Measurements from ENCODE around the gene BCAS1. TPM values are rescaled to one million over a fixed set of nuclear protein-coding genes. Genes with fewer than 3 reads are reported as not detected.

BCAS1 gene
- total and polyA plus RNA-seq, 10 of the 15 experiments (the other 5 are each of a cell fraction or from before 2014, with no cell fraction given): 0.21 to 1.4 (median 0.55) TPM

GRCh38 chr20:54040531-54040930, 29.9 kb downstream of the BCAS1 start:
- H3K9ac ChIP-seq (ENCODE audit: control insufficient read depth, insufficient read depth, low read length): no peak overlapping the region
- no peak for FAIRE-seq
- RAD21 ChIA-PET (ENCODE audit: unreplicated experiment): no interaction called here
- SMC1A ChIA-PET (ENCODE audit: uncharacterized antibody, unreplicated experiment): no interaction called here
- no peak for ATAC-seq
- peaks cover 9% of the 10 kb centered on the region for H3K4me1 ChIP-seq (ENCODE audit: control insufficient read depth, insufficient read depth, low read length)
- no peak overlapping the region for H3K4me2 ChIP-seq (ENCODE audit: control insufficient read depth, insufficient read depth)
- intact Hi-C loops (cut with micrococcal nuclease; ENCODE audit: unreplicated experiment) (no loop called here), in situ Hi-C loops (cut with MboI) (no loop called here)
- CTCF ChIA-PET: no interaction called here
- 93% methylated on average over 3 of the region's 3 CpGs for WGBS (ENCODE audit: insufficient coverage, insufficient replicate concordance, low lambda C conversion rate, missing lambda C conversion rate)
- no peak overlapping the region for H2AFZ ChIP-seq (ENCODE audit: control insufficient read depth, low read depth, low read length)
- H3K4me3 ChIP-seq: no peak overlapping the region
- no peak for DNase-seq (ENCODE audit: low read depth, low spot score)
- POLR2A ChIA-PET: no interaction called here
- H4K20me1 ChIP-seq (ENCODE audit: control insufficient read depth, insufficient read depth): no peaks in the 10 kb centered on the region
- no peaks in the 10 kb centered on the region for H3K79me2 ChIP-seq (ENCODE audit: control insufficient read depth, insufficient read depth, low read length)
- BruUV-seq (replicated peaks): no TSS peak
- no peaks in the 10 kb centered on the region for H3K9me3 ChIP-seq (replicated peaks; ENCODE audit: control insufficient read depth, insufficient read depth, low read length)
- H3K27ac ChIP-seq (ENCODE audit: control insufficient read depth, insufficient read depth): no peak overlapping the region
- H3K27me3 ChIP-seq (replicated peaks in 1 of 2; ENCODE audit: control insufficient read depth in 2 of 2, insufficient read depth in 2 of 2, low read length in 1 of 2): no peaks in the 10 kb centered on the region
- TF ChIP-seq SREBF1 (IDR thresholded peaks at IDR 0.05; ENCODE audit: low read length) (no peak), ETV6 (conservative IDR thresholded peaks at IDR 0.05 in 1 of 2, IDR thresholded peaks at IDR 0.05 in 1 of 2; ENCODE audit: borderline replicate concordance in 1 of 2, low read depth in 1 of 2) (0 out of 4 replicates have a peak, but pooled peaks of 1 of the 2 experiments have one; percentile 3)
- no peaks in the 10 kb centered on the region for H3K36me3 ChIP-seq (ENCODE audit: control insufficient read depth in 2 of 2, insufficient read depth in 2 of 2, low read length in 1 of 2)

- Histone ChIP-seq H2AFZ (ENCODE audit: control insufficient read depth, low read depth, low read length) (no peak overlapping the region), H3K4me1 (ENCODE audit: control insufficient read depth, insufficient read depth, low read length) (peaks cover 6% of the 10 kb centered on the region), H3K79me2 (ENCODE audit: control insufficient read depth, insufficient read depth, low read length) (no peaks in the 10 kb centered on the region), H3K27me3 (replicated peaks in 1 of 2; ENCODE audit: control insufficient read depth in 2 of 2, insufficient read depth in 2 of 2, low read length in 1 of 2) (no peaks in the 10 kb centered on the region), H3K9me3 (replicated peaks; ENCODE audit: control insufficient read depth, insufficient read depth, low read length) (no peaks in the 10 kb centered on the region), H4K20me1 (ENCODE audit: control insufficient read depth, insufficient read depth) (no peaks in the 10 kb centered on the region), H3K4me2 (ENCODE audit: control insufficient read depth, insufficient read depth) (no peak overlapping the region), H3K27ac (ENCODE audit: control insufficient read depth, insufficient read depth) (no peak overlapping the region), H3K9ac (ENCODE audit: control insufficient read depth, insufficient read depth, low read length) (no peak overlapping the region), H3K4me3 (no peak overlapping the region), H3K36me3 (ENCODE audit: control insufficient read depth in 2 of 2, insufficient read depth in 2 of 2, low read length in 1 of 2) (no peaks in the 10 kb centered on the region)
- ATAC-seq (no peak), FAIRE-seq (no peak), DNase-seq (ENCODE audit: low read depth, low spot score) (no peak)
- ChIA-PET CTCF (no interaction called here), SMC1A (ENCODE audit: uncharacterized antibody, unreplicated experiment) (no interaction called here), POLR2A (no interaction called here), RAD21 (ENCODE audit: unreplicated experiment) (no interaction called here)
- no TSS peak for BruUV-seq (replicated peaks)
- in situ Hi-C loops (cut with MboI): no loop called here
- 90% methylated on average over 5 of the region's 5 CpGs for WGBS (ENCODE audit: insufficient coverage, insufficient replicate concordance, low lambda C conversion rate, missing lambda C conversion rate)
- intact Hi-C loops (cut with micrococcal nuclease; ENCODE audit: unreplicated experiment): no loop called here
- TF ChIP-seq WRNIP1 (IDR thresholded peaks at IDR 0.05; ENCODE audit: borderline replicate concordance, low read depth, low read length) (no peak), ZZZ3 (IDR thresholded peaks at IDR 0.05; ENCODE audit: control insufficient read depth, insufficient read length, low read depth) (no peak), ETV6 (conservative IDR thresholded peaks at IDR 0.05 in 1 of 2, IDR thresholded peaks at IDR 0.05 in 1 of 2; ENCODE audit: borderline replicate concordance in 1 of 2, low read depth in 1 of 2) (no peak)
- TF ChIP-seq, protein P1, sequence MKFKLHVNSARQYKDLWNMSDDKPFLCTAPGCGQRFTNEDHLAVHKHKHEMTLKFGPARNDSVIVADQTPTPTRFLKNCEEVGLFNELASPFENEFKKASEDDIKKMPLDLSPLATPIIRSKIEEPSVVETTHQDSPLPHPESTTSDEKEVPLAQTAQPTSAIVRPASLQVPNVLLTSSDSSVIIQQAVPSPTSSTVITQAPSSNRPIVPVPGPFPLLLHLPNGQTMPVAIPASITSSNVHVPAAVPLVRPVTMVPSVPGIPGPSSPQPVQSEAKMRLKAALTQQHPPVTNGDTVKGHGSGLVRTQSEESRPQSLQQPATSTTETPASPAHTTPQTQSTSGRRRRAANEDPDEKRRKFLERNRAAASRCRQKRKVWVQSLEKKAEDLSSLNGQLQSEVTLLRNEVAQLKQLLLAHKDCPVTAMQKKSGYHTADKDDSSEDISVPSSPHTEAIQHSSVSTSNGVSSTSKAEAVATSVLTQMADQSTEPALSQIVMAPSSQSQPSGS (IDR thresholded peaks at IDR 0.05; ENCODE audit: low read length): no peak
- TF ChIP-seq, protein P2, sequence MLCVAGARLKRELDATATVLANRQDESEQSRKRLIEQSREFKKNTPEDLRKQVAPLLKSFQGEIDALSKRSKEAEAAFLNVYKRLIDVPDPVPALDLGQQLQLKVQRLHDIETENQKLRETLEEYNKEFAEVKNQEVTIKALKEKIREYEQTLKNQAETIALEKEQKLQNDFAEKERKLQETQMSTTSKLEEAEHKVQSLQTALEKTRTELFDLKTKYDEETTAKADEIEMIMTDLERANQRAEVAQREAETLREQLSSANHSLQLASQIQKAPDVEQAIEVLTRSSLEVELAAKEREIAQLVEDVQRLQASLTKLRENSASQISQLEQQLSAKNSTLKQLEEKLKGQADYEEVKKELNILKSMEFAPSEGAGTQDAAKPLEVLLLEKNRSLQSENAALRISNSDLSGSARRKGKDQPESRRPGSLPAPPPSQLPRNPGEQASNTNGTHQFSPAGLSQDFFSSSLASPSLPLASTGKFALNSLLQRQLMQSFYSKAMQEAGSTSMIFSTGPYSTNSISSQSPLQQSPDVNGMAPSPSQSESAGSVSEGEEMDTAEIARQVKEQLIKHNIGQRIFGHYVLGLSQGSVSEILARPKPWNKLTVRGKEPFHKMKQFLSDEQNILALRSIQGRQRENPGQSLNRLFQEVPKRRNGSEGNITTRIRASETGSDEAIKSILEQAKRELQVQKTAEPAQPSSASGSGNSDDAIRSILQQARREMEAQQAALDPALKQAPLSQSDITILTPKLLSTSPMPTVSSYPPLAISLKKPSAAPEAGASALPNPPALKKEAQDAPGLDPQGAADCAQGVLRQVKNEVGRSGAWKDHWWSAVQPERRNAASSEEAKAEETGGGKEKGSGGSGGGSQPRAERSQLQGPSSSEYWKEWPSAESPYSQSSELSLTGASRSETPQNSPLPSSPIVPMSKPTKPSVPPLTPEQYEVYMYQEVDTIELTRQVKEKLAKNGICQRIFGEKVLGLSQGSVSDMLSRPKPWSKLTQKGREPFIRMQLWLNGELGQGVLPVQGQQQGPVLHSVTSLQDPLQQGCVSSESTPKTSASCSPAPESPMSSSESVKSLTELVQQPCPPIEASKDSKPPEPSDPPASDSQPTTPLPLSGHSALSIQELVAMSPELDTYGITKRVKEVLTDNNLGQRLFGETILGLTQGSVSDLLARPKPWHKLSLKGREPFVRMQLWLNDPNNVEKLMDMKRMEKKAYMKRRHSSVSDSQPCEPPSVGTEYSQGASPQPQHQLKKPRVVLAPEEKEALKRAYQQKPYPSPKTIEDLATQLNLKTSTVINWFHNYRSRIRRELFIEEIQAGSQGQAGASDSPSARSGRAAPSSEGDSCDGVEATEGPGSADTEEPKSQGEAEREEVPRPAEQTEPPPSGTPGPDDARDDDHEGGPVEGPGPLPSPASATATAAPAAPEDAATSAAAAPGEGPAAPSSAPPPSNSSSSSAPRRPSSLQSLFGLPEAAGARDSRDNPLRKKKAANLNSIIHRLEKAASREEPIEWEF (IDR thresholded peaks at IDR 0.05; ENCODE audit: insufficient replicate concordance, low read depth, low read length): no peak
Observed at GRCh38 chr20:54038961-54039360, 31.4 kb downstream of the BCAS1 start.
